H1 (cell line): ENCODE results near the gene TNNI3. TPM values are rescaled to one million over a fixed set of nuclear protein-coding genes. Genes with fewer than 3 reads are reported as not detected.
A peak's percentile ranks its signal among the peaks of the same experiment; 100 is the strongest.

Experiments
- BACH1 ChIP-seq: IDR thresholded peaks from 2 replicates; pipeline ENCODE4 v1.6.1; 2012; ENCODE audit warnings: low read length, improper control_type of control experiment
- BCL11A ChIP-seq, 2 experiments: IDR thresholded peaks; one replicate each; pipeline ENCODE4 v1.6.1; 2011; ENCODE audit warnings: low read depth in 2 of 2, low read length in 2 of 2, mild to moderate bottlenecking in 2 of 2
- CBX8 ChIP-seq: fragments of 300-800, 300-1000 bp; sonication (generic); IDR thresholded peaks from 2 replicates; pipeline ENCODE4 v1.7.1; 2016; ENCODE audit warnings: low read depth, low read length, borderline replicate concordance
- GTF2F1 ChIP-seq: IDR thresholded peaks from 2 replicates; pipeline ENCODE4 v1.6.1; 2012; ENCODE audit warnings: low read depth, low read length, improper control_type of control experiment, borderline replicate concordance
- HDAC2 ChIP-seq, 2 experiments: fragments of 300-600 bp in 1 of 2; sonication (generic) in 1 of 2; IDR thresholded peaks; 2 replicates each; pipeline ENCODE4 v1.6.1; 2011 to 2012; ENCODE audit warnings: low read depth in 2 of 2, low read length in 2 of 2, mild to moderate bottlenecking in 2 of 2, moderate library complexity in 2 of 2, borderline replicate concordance in 1 of 2, inconsistent platforms in 1 of 2
- HDAC6 ChIP-seq: IDR thresholded peaks from one replicate; pipeline ENCODE4 v1.7.1; 2012; ENCODE audit warnings: low read depth, mild to moderate bottlenecking, inconsistent platforms, low read length, moderate library complexity
- KDM5A ChIP-seq: fragments of 200-600 bp; IDR thresholded peaks from 2 replicates; pipeline ENCODE4 v1.7.1; 2012; ENCODE audit warnings: mild to moderate bottlenecking, low read length, inconsistent platforms, mixed read lengths
- MAFK ChIP-seq: IDR thresholded peaks from 2 replicates; pipeline ENCODE4 v1.6.1; 2012; ENCODE audit warnings: low read depth, mild to moderate bottlenecking, improper control_type of control experiment, low read length
- RAD21 ChIP-seq, 2 experiments: IDR thresholded peaks in 1 of 2; conservative IDR thresholded peaks in 1 of 2; 2 replicates each; pipeline ENCODE4 v1.6.1; 2011; ENCODE audit warnings: low read depth in 2 of 2, low read length in 2 of 2, improper control_type of control experiment in 1 of 2, inconsistent platforms in 1 of 2, mild to moderate bottlenecking in 1 of 2, moderate library complexity in 1 of 2
- RBBP5 ChIP-seq: IDR thresholded peaks from 2 replicates; pipeline ENCODE4 v1.7.1; 2012; ENCODE audit warnings: low read depth, mild to moderate bottlenecking, inconsistent platforms, low read length, moderate library complexity, borderline replicate concordance
- SIRT6 ChIP-seq: IDR thresholded peaks from one replicate; pipeline ENCODE4 v1.7.1; 2012; ENCODE audit warnings: low read length, inconsistent platforms
- SP1 ChIP-seq: IDR thresholded peaks from 2 replicates; pipeline ENCODE4 v1.6.1; 2011; ENCODE audit warnings: low read depth, low read length
- SRF ChIP-seq: IDR thresholded peaks from 2 replicates; pipeline ENCODE4 v1.6.1; 2011; ENCODE audit warnings: mild to moderate bottlenecking, low read depth, low read length, moderate library complexity
- TAF1 ChIP-seq: IDR thresholded peaks from 2 replicates; pipeline ENCODE4 v1.6.1; 2011; ENCODE audit warnings: mild to moderate bottlenecking, low read depth, low read length
- TEAD4 ChIP-seq: IDR thresholded peaks from 2 replicates; pipeline ENCODE4 v1.6.1; 2012; ENCODE audit warnings: low read depth, low read length, inconsistent platforms, mixed read lengths
- polyA plus RNA-seq, 7 experiments: library from polyadenylated mRNA; depleted of rRNA in 3 of 7; stranded (reverse) in 5 of 7; unstranded in 2 of 7; fragments of >200 nt in 5 of 7; fragments of 200-250 nt in 2 of 7; gene quantifications; 1 replicate in 5 of 7; 2 replicates in 1 of 7; 4 replicates in 1 of 7; pipeline versions ENCODE4 v1.2.1 to v1.2.3, GENCODE V29; 2011 to 2013; ENCODE audit warnings: missing spikeins in 2 of 7, mixed read lengths in 2 of 7
- total RNA-seq: library from RNA; stranded (reverse); fragmentation: NEBNext Ultra II Directional; extraction: Animal tissue kit (Norgen Biotek cat#: 25700); gene quantifications from 2 replicates; pipeline ENCODE4 v1.2.1, GENCODE V29; 2021
- TF ChIP-seq, protein P1 (sequence below): IDR thresholded peaks from 2 replicates; pipeline ENCODE4 v1.6.1; 2012; ENCODE audit warnings: inconsistent platforms

Gene TNNI3
- total and polyA plus RNA-seq, 2 of the 8 experiments (the other 6 are each of a cell fraction or from before 2014, with no cell fraction given): 16.9 to 56.0 TPM

- TF ChIP-seq MAFK (no peak), HDAC2 (IDR thresholded peaks at IDR 0.05; ENCODE audit: borderline replicate concordance in 1 of 2, low read depth in 2 of 2, low read length in 2 of 2) (no peak), TEAD4 (0 out of 2 replicates have a peak, but pooled peaks have one; percentile 4), HDAC6 (no peak), GTF2F1 (0 out of 2 replicates have a peak, but pooled peaks have one; percentile 30), TAF1 (0 out of 2 replicates have a peak, but pooled peaks have one; percentile 21), SRF (0 out of 2 replicates have a peak, but pooled peaks have one; percentile 15), BACH1 (no peak; the same call in 1 of the 2 replicates), KDM5A (no peak), RBBP5 (no peak), SP1 (peak; percentile 63; the same call in 1 of the 2 replicates), BCL11A (IDR thresholded peaks at IDR 0.05; ENCODE audit: low read depth in 2 of 2, low read length in 2 of 2) (no peak), RAD21 (IDR thresholded peaks at IDR 0.05 in 1 of 2, conservative IDR thresholded peaks at IDR 0.05 in 1 of 2; ENCODE audit: low read depth in 2 of 2, low read length in 2 of 2) (peak; percentile 90 to 97), SIRT6 (no peak), CBX8 (no peak)
- TF ChIP-seq, protein P1, sequence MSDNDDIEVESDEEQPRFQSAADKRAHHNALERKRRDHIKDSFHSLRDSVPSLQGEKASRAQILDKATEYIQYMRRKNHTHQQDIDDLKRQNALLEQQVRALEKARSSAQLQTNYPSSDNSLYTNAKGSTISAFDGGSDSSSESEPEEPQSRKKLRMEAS: peak; percentile 88
These were observed 2.8 kb upstream of the TNNI3 start (continued) for GRCh38 chr19:55160128-55160985.
